HepG2 (cell line): ENCODE data around the gene FAM222A.

ENCODE experiments used
- ASH2L ChIP-seq: fragments of 300-600, 200-600 bp; sonication (generic); IDR thresholded peaks from 2 replicates; pipeline ENCODE4 v1.7.0; 2017; ENCODE audit warnings: low read depth, mild to moderate bottlenecking, moderate library complexity, mixed read lengths, low read length; ENCODE audit not compliant: insufficient read length
- ATF2 ChIP-seq: sonication (generic); formaldehyde crosslinking; IDR thresholded peaks from 2 replicates; pipeline ENCODE4 v1.4.0; 2020; ENCODE audit warnings: missing genetic modification reagents
- ATM ChIP-seq: fragments of 450-650 bp; IDR thresholded peaks from 2 replicates; pipeline ENCODE4 v1.7.1; 2017; ENCODE audit warnings: mild to moderate bottlenecking, borderline replicate concordance
- CTCF ChIP-seq: sonication (generic); formaldehyde crosslinking; IDR thresholded peaks from 2 replicates; pipeline ENCODE4 v1.5.0; 2020; ENCODE audit warnings: mild to moderate bottlenecking, missing genetic modification reagents, moderate library complexity
- EZH2 ChIP-seq: conservative IDR thresholded peaks from 2 replicates; pipeline ENCODE4 v1.6.1; 2012; ENCODE audit warnings: mild to moderate bottlenecking, low read depth, low read length, moderate library complexity
- HIVEP1 ChIP-seq: sonication (generic); formaldehyde crosslinking; IDR thresholded peaks from 2 replicates; pipeline ENCODE4 v1.4.0; 2020; ENCODE audit warnings: mild to moderate bottlenecking, missing genetic modification reagents
- MATR3 ChIP-seq: sonication (generic); formaldehyde crosslinking; IDR thresholded peaks from 2 replicates; pipeline ENCODE4 v1.4.0; 2020; ENCODE audit warnings: missing genetic modification reagents
- REST ChIP-seq, 2 experiments: IDR thresholded peaks; 2 replicates each; pipeline ENCODE4 v1.6.1; 2011 to 2012; ENCODE audit warnings: low read length in 2 of 2, borderline replicate concordance in 1 of 2, low read depth in 1 of 2, mild to moderate bottlenecking in 1 of 2, moderate library complexity in 1 of 2
- TFDP2 ChIP-seq: sonication (generic); formaldehyde crosslinking; IDR thresholded peaks from 2 replicates; pipeline ENCODE4 v1.4.0; 2020; ENCODE audit warnings: missing genetic modification reagents
- ZNF343 ChIP-seq: sonication (generic); formaldehyde crosslinking; IDR thresholded peaks from 2 replicates; pipeline ENCODE4 v1.4.0; 2020; ENCODE audit warnings: mild to moderate bottlenecking, missing genetic modification reagents

- no peak for TF ChIP-seq EZH2
- no peak for TF ChIP-seq ASH2L
- TF ChIP-seq MATR3 (CRISPR knock-in tag), result no peak
- TF ChIP-seq CTCF, result peak; percentile 57
- TF ChIP-seq TFDP2, result no peak
- no peak for TF ChIP-seq REST (IDR thresholded peaks at IDR 0.05; ENCODE audit: borderline replicate concordance in 1 of 2, low read depth in 1 of 2, low read length in 2 of 2)
- no peak for TF ChIP-seq HIVEP1 (CRISPR knock-in tag)
- no peak for TF ChIP-seq ATF2 (CRISPR knock-in tag)
- no peak for TF ChIP-seq ATM
- TF ChIP-seq ZNF343, result no peak
Observed at GRCh38 chr12:109739747-109740693, 26.4 kb downstream of the FAM222A start.
